NCI-H345 treated with DMSO at 0.1 percent for 48 hours (cell line): Measurements from ENCODE around the gene ZNF511.
"Not testable (repeated sequence)": the region's sequence is repeated elsewhere in the genome, so short reads cannot be mapped to it uniquely, and the experiment has no call there.

Experiments
- DNase-seq: peaks from one replicate; lab custom pipeline; 2025; ENCODE audit not compliant: unreplicated experiment; lab: John Stamatoyannopoulos, UW

ZNF511 gene

GRCh38 chr10:133313192-133313591, 4.5 kb downstream of the ZNF511 start:
- DNase-seq, result no peak

- no peak for DNase-seq
Observed at GRCh38 chr10:133314911-133315310, 6.2 kb downstream of the ZNF511 start.

- no peak for DNase-seq
Observed at GRCh38 chr10:133315847-133316246, 7.1 kb downstream of the ZNF511 start.

GRCh38 chr10:133316266-133316665, 7.6 kb downstream of the ZNF511 start:
- DNase-seq, result no peak

GRCh38 chr10:133316732-133317131, 8.0 kb downstream of the ZNF511 start:
- DNase-seq, result no peak

GRCh38 chr10:133318494-133319127, 9.9 kb downstream of the ZNF511 start:
- peak; percentile 25 for DNase-seq

GRCh38 chr10:133320852-133321422, 12.2 kb downstream of the ZNF511 start:
- not testable (repeated sequence) for DNase-seq

GRCh38 chr10:133322064-133322709, 13.5 kb downstream of the ZNF511 start:
- DNase-seq, result not testable (repeated sequence)

GRCh38 chr10:133324198-133324792, 15.6 kb downstream of the ZNF511 start:
- DNase-seq, result peak; percentile 25

GRCh38 chr10:133324857-133325260, 16.1 kb downstream of the ZNF511 start:
- no peak for DNase-seq

GRCh38 chr10:133325440-133326222, 16.9 kb downstream of the ZNF511 start:
- no peak for DNase-seq

- no peak for DNase-seq
Observed at GRCh38 chr10:133326223-133326551, 17.5 kb downstream of the ZNF511 start.

GRCh38 chr10:133326745-133327650, 18.3 kb downstream of the ZNF511 start:
- no peak for DNase-seq

- no peak for DNase-seq
Observed at GRCh38 chr10:133327651-133328357, 19.1 kb downstream of the ZNF511 start.

GRCh38 chr10:133328358-133329343, 19.9 kb downstream of the ZNF511 start:
- no peak for DNase-seq

- DNase-seq, result peak; percentile 61
Observed at GRCh38 chr10:133329491-133330202, 20.9 kb downstream of the ZNF511 start.

- no peak for DNase-seq
Observed at GRCh38 chr10:133332936-133333699, 24.4 kb downstream of the ZNF511 start.
